ENCODE measurements around the gene TEX22. TPM values are rescaled to one million over a fixed set of nuclear protein-coding genes. Genes with fewer than 3 reads are reported as not detected.

Gene TEX22
- total RNA-seq, 2 experiments from 2014 or later, result 0.99 to 2.4 TPM

GRCh38 chr14:105392131-105393090, 5.9 kb upstream of the TEX22 start:
- ChIA-PET POLR2A (no interaction called here), CTCF (interaction anchor here (0.6 kb wide), 1 partner anchor 566 kb away, joined by 3 read pairs; no protein-coding TSS in a partner anchor)

- ChIA-PET POLR2A (no interaction called here), CTCF (no interaction called here)
Measured at GRCh38 chr14:105393151-105393550, 5.2 kb upstream of the TEX22 start.

GRCh38 chr14:105394714-105395537, 3.4 kb upstream of the TEX22 start:
- CTCF ChIA-PET, result no interaction called here
- POLR2A ChIA-PET, result no interaction called here

- ChIA-PET POLR2A (no interaction called here), CTCF (no interaction called here)
Measured at GRCh38 chr14:105395538-105395854, 2.8 kb upstream of the TEX22 start.

GRCh38 chr14:105397350-105397931, 897 bp upstream of the TEX22 start:
- POLR2A ChIA-PET, result interaction anchor here (0.5 to 0.6 kb wide), 2 partner anchors 9 to 23 kb away, joined by 4 to 5 read pairs; no protein-coding TSS in a partner anchor
- CTCF ChIA-PET, result interaction anchor here (1.0 to 2.7 kb wide), 3 partner anchors 36 to 131 kb away, joined by 3 to 8 read pairs (median 8); no protein-coding TSS in a partner anchor

GRCh38 chr14:105398726-105399465, 558 bp downstream of the TEX22 start:
- CTCF ChIA-PET, result interaction anchor here (1.0 to 2.7 kb wide), 5 partner anchors 41 to 308 kb away, joined by 3 to 8 read pairs (median 4); no protein-coding TSS in a partner anchor

GRCh38 chr14:105399466-105399775, 1.1 kb downstream of the TEX22 start:
- ChIA-PET POLR2A (interaction anchor here (1.0 kb wide), 1 partner anchor 24 kb away, joined by 3 read pairs; no protein-coding TSS in a partner anchor), CTCF (interaction anchor here (0.9 to 2.7 kb wide), 6 partner anchors 41 to 309 kb away, joined by 3 to 8 read pairs (median 4); no protein-coding TSS in a partner anchor)

More at GRCh38 chr14:105398726-105399465, 558 bp downstream of the TEX22 start:
- POLR2A ChIA-PET, result interaction anchor here (1.0 kb wide), 1 partner anchor 24 kb away, joined by 3 read pairs; no protein-coding TSS in a partner anchor

GRCh38 chr14:105400016-105400415, 1.7 kb downstream of the TEX22 start:
- ChIA-PET POLR2A (no interaction called here), CTCF (interaction anchor here (0.9 to 1.7 kb wide), 3 partner anchors 48 to 309 kb away, joined by 3 to 4 read pairs (median 4); no protein-coding TSS in a partner anchor)

GRCh38 chr14:105401699-105402098, 3.4 kb downstream of the TEX22 start:
- ChIA-PET POLR2A (no interaction called here), CTCF (interaction anchor here (1.6 kb wide), 1 partner anchor 79 kb away, joined by 4 read pairs; no protein-coding TSS in a partner anchor)

GRCh38 chr14:105408592-105408991, 10.3 kb downstream of the TEX22 start:
- ChIA-PET CTCF (interaction anchor here (0.7 kb wide), 1 partner anchor 335 kb away, joined by 4 read pairs; no protein-coding TSS in a partner anchor), POLR2A (interaction anchor here (0.5 kb wide), 1 partner anchor 103 kb away, joined by 6 read pairs; no protein-coding TSS in a partner anchor)

- ChIA-PET POLR2A (no interaction called here), CTCF (interaction anchor here (0.7 kb wide), 1 partner anchor 336 kb away, joined by 4 read pairs; no protein-coding TSS in a partner anchor)
Measured at GRCh38 chr14:105409364-105409763, 11.0 kb downstream of the TEX22 start.

GRCh38 chr14:105410642-105411016, 12.3 kb downstream of the TEX22 start:
- POLR2A ChIA-PET, result interaction anchor here (0.6 to 1.1 kb wide), 3 partner anchors 8 to 163 kb away, joined by 3 to 4 read pairs (median 3); partner anchors contain the start of gene BRF1
- CTCF ChIA-PET, result no interaction called here

- ChIA-PET CTCF (interaction anchor here (1.2 kb wide), 1 partner anchor 10 kb away, joined by 4 read pairs; no protein-coding TSS in a partner anchor), POLR2A (interaction anchor here (0.6 to 1.1 kb wide), 3 partner anchors 8 to 163 kb away, joined by 3 to 4 read pairs (median 3); partner anchors contain the start of gene BRF1)
Measured at GRCh38 chr14:105411017-105411941, 12.9 kb downstream of the TEX22 start.

- ChIA-PET CTCF (interaction anchor here (1.2 kb wide), 1 partner anchor 9 kb away, joined by 4 read pairs; no protein-coding TSS in a partner anchor), POLR2A (no interaction called here)
Measured at GRCh38 chr14:105411985-105412770, 13.8 kb downstream of the TEX22 start.

- ChIA-PET POLR2A (interaction anchor here (0.6 kb wide), 1 partner anchor 15 kb away, joined by 7 read pairs; no protein-coding TSS in a partner anchor), CTCF (interaction anchor here (0.9 to 1.1 kb wide), 2 partner anchors 9 to 42 kb away, joined by 3 read pairs; no protein-coding TSS in a partner anchor)
Measured at GRCh38 chr14:105412771-105413543, 14.6 kb downstream of the TEX22 start.

- CTCF ChIA-PET, result interaction anchor here (0.9 to 1.1 kb wide), 2 partner anchors 9 to 42 kb away, joined by 3 read pairs; no protein-coding TSS in a partner anchor
- POLR2A ChIA-PET, result interaction anchor here (0.6 kb wide), 1 partner anchor 15 kb away, joined by 7 read pairs; no protein-coding TSS in a partner anchor
Measured at GRCh38 chr14:105413544-105413886, 15.2 kb downstream of the TEX22 start.

All from activated CD8-positive, alpha-beta memory T cell treated with anti-CD3 and anti-CD28 coated beads for 36 hours (primary cell).